ENCODE results near the gene TMEM40.

The TMEM40 gene

GRCh38 chr3:12746419-12746818, 12.6 kb downstream of the TMEM40 start:
- Histone ChIP-seq H3K4me3 (replicated peaks; ENCODE audit: low read depth, low read length) (no peak overlapping the region), H3K27me3 (replicated peaks; ENCODE audit: control insufficient read depth, insufficient read depth, low read length) (no peaks in the 10 kb centered on the region), H3K36me3 (ENCODE audit: control insufficient read depth, insufficient read depth, low read length) (no peaks in the 10 kb centered on the region)
- no peak for TF ChIP-seq CTCF (IDR thresholded peaks at IDR 0.05; ENCODE audit: insufficient read depth, low read length, poor library complexity, severe bottlenecking)
- DNase-seq (ENCODE audit: extremely low read depth, insufficient read length): no peak

GRCh38 chr3:12744326-12744725, 14.7 kb downstream of the TMEM40 start:
- no peak for TF ChIP-seq CTCF (IDR thresholded peaks at IDR 0.05; ENCODE audit: insufficient read depth, low read length, poor library complexity, severe bottlenecking)
- DNase-seq (ENCODE audit: extremely low read depth, insufficient read length): no peak
- no peaks in the 10 kb centered on the region for H3K36me3 ChIP-seq (ENCODE audit: control insufficient read depth, insufficient read depth, low read length)
- no peaks in the 10 kb centered on the region for H3K27me3 ChIP-seq (replicated peaks; ENCODE audit: control insufficient read depth, insufficient read depth, low read length)
- no peak overlapping the region for H3K4me3 ChIP-seq (replicated peaks; ENCODE audit: low read depth, low read length)

- H3K4me3 ChIP-seq (replicated peaks; ENCODE audit: low read depth, low read length): no peak overlapping the region
- DNase-seq (ENCODE audit: extremely low read depth, insufficient read length): no peak
- H3K36me3 ChIP-seq (ENCODE audit: control insufficient read depth, insufficient read depth, low read length): no peaks in the 10 kb centered on the region
- no peak for TF ChIP-seq CTCF (IDR thresholded peaks at IDR 0.05; ENCODE audit: insufficient read depth, low read length, poor library complexity, severe bottlenecking)
- no peaks in the 10 kb centered on the region for H3K27me3 ChIP-seq (replicated peaks; ENCODE audit: control insufficient read depth, insufficient read depth, low read length)
These were observed 15.5 kb downstream of the TMEM40 start for GRCh38 chr3:12743583-12743982.

GRCh38 chr3:12742330-12743107, 16.5 kb downstream of the TMEM40 start:
- TF ChIP-seq CTCF (IDR thresholded peaks at IDR 0.05; ENCODE audit: insufficient read depth, low read length, poor library complexity, severe bottlenecking): no peak
- no peak for DNase-seq (ENCODE audit: extremely low read depth, insufficient read length)
- no peaks in the 10 kb centered on the region for H3K27me3 ChIP-seq (replicated peaks; ENCODE audit: control insufficient read depth, insufficient read depth, low read length)

GRCh38 chr3:12741209-12741608, 17.9 kb downstream of the TMEM40 start:
- Histone ChIP-seq H3K27me3 (replicated peaks; ENCODE audit: control insufficient read depth, insufficient read depth, low read length) (no peaks in the 10 kb centered on the region), H3K4me3 (replicated peaks; ENCODE audit: low read depth, low read length) (no peak overlapping the region), H3K36me3 (ENCODE audit: control insufficient read depth, insufficient read depth, low read length) (no peaks in the 10 kb centered on the region)
- no peak for DNase-seq (ENCODE audit: extremely low read depth, insufficient read length)
- TF ChIP-seq CTCF (IDR thresholded peaks at IDR 0.05; ENCODE audit: insufficient read depth, low read length, poor library complexity, severe bottlenecking): no peak

More at GRCh38 chr3:12742330-12743107, 16.5 kb downstream of the TMEM40 start:
- no peak overlapping the region for H3K4me3 ChIP-seq (replicated peaks; ENCODE audit: low read depth, low read length)
- no peaks in the 10 kb centered on the region for H3K36me3 ChIP-seq (ENCODE audit: control insufficient read depth, insufficient read depth, low read length)
